ENCODE measurements around the gene GTF2I. TPM values are rescaled to one million over a fixed set of nuclear protein-coding genes. Genes with fewer than 3 reads are reported as not detected.

The GTF2I gene
- total and polyA plus RNA-seq, 2 experiments from 2014 or later, result 204 to 219 TPM

- no peaks in the 10 kb centered on the region for H3K27me3 ChIP-seq (ENCODE audit: insufficient read depth)
- no peaks in the 10 kb centered on the region for H3K9me2 ChIP-seq (ENCODE audit: insufficient read depth)
- H3F3A ChIP-seq (replicated peaks; ENCODE audit: low read depth), result no peaks in the 10 kb centered on the region
- no peak overlapping the region for H2AFZ ChIP-seq
- H3K36me3 ChIP-seq (ENCODE audit: insufficient read depth), result no peaks in the 10 kb centered on the region
- no peak overlapping the region for H3K27ac ChIP-seq (ENCODE audit: low read depth)
- Mint-ChIP-seq H3K4me1 (0 out of 3 replicates have a peak, but pooled peaks cover 1% of the 10 kb centered on the region), H3K4me3 (no peak overlapping the region), H3K36me3 (ENCODE audit: low read depth) (no peaks in the 10 kb centered on the region), H3K9me3 (no peaks in the 10 kb centered on the region), H3K27me3 (ENCODE audit: insufficient read depth, low read depth, poor library complexity) (peaks cover 1% of the 10 kb centered on the region), H3K27ac (no peak overlapping the region)
- H3K4me2 ChIP-seq, result no peak overlapping the region
- H3K79me2 ChIP-seq (replicated peaks; ENCODE audit: insufficient read depth), result no peaks in the 10 kb centered on the region
- no peak overlapping the region for H3K4me3 ChIP-seq
- no peak for DNase-seq (ENCODE audit: low spot score)
- H3K4me1 ChIP-seq (ENCODE audit: insufficient read depth), result peaks cover 1% of the 10 kb centered on the region; the same call in 1 of the 2 replicates
- no peaks in the 10 kb centered on the region for H4K20me1 ChIP-seq (replicated peaks; ENCODE audit: insufficient read depth)
- TF ChIP-seq ZNF331 (CRISPR knock-in tag; IDR thresholded peaks at IDR 0.05; ENCODE audit: low read depth) (no peak), NANOG (IDR thresholded peaks at IDR 0.05; ENCODE audit: borderline replicate concordance) (no peak)
- no peak for ATAC-seq
Measured at GRCh38 chr7:74633451-74633921, 24.0 kb upstream of the GTF2I start.

- no peak for ATAC-seq
- no peak overlapping the region for H3K4me2 ChIP-seq
- no peaks in the 10 kb centered on the region for H3K4me1 Mint-ChIP-seq
- no peaks in the 10 kb centered on the region for H3K79me2 ChIP-seq (replicated peaks; ENCODE audit: insufficient read depth)
- no peaks in the 10 kb centered on the region for H4K20me1 ChIP-seq (replicated peaks; ENCODE audit: insufficient read depth)
- 0 out of 2 replicates have a peak, but pooled peaks cover 5% of the 10 kb centered on the region for H3F3A ChIP-seq (replicated peaks; ENCODE audit: low read depth)
- H3K4me3 ChIP-seq, result no peak overlapping the region
- H3K27ac ChIP-seq (ENCODE audit: low read depth), result no peak overlapping the region
- H3K4me3 Mint-ChIP-seq, result no peak overlapping the region
- no peaks in the 10 kb centered on the region for H3K4me1 ChIP-seq (ENCODE audit: insufficient read depth)
- H3K9me3 Mint-ChIP-seq, result no peaks in the 10 kb centered on the region
- no peak overlapping the region for H3K27ac Mint-ChIP-seq
- no peak overlapping the region for H2AFZ ChIP-seq
- H3K9me2 ChIP-seq (ENCODE audit: insufficient read depth), result no peaks in the 10 kb centered on the region
- H3K36me3 ChIP-seq (ENCODE audit: insufficient read depth), result no peaks in the 10 kb centered on the region
- no peaks in the 10 kb centered on the region for H3K27me3 ChIP-seq (ENCODE audit: insufficient read depth)
- H3K27me3 Mint-ChIP-seq (ENCODE audit: insufficient read depth, low read depth, poor library complexity), result peaks cover 3% of the 10 kb centered on the region
- DNase-seq (ENCODE audit: low spot score), result no peak
- H3K36me3 Mint-ChIP-seq (ENCODE audit: low read depth), result no peaks in the 10 kb centered on the region
- no peak for TF ChIP-seq NANOG (IDR thresholded peaks at IDR 0.05; ENCODE audit: borderline replicate concordance)
- no peak for TF ChIP-seq CTCF (conservative IDR thresholded peaks at IDR 0.05; ENCODE audit: low read depth in 2 of 2)
- TF ChIP-seq EZH2 (IDR thresholded peaks at IDR 0.05; ENCODE audit: low read depth, unreplicated experiment), result no peak
- TF ChIP-seq CREB1 (CRISPR knock-in tag; IDR thresholded peaks at IDR 0.05; ENCODE audit: low read depth), result no peak
- TF ChIP-seq STAT1 (IDR thresholded peaks at IDR 0.05; ENCODE audit: unreplicated experiment), result no peak
- TF ChIP-seq POLR2AphosphoS5 (IDR thresholded peaks at IDR 0.05; ENCODE audit: low read depth), result no peak
- TF ChIP-seq ETS1 (IDR thresholded peaks at IDR 0.05), result no peak
- no peak for TF ChIP-seq REST (IDR thresholded peaks at IDR 0.05; ENCODE audit: unreplicated experiment)
- no peak for TF ChIP-seq JUNB (IDR thresholded peaks at IDR 0.05; ENCODE audit: unreplicated experiment)
Measured at GRCh38 chr7:74637745-74638144, 19.8 kb upstream of the GTF2I start.
